H1 (cell line): ENCODE data around the gene KLHL26. TPM values are rescaled to one million over a fixed set of nuclear protein-coding genes. Genes with fewer than 3 reads are reported as not detected.

Experiments used
- CTCF ChIA-PET: fragments of 300-600 bp; sonication (Branson Sonifier 250); formaldehyde crosslinking; loops from one replicate; lab custom pipeline; 2021; ENCODE audit not compliant: partially characterized antibody; lab: Charles Lee
- POLR2A ChIA-PET: fragments of 300-600 bp; sonication (Branson Sonifier 250); formaldehyde crosslinking; loops from one replicate; lab custom pipeline; 2021; ENCODE audit warnings: inconsistent platforms; ENCODE audit not compliant: partially characterized antibody; lab: Charles Lee
- DNase-seq, 2 experiments: peaks; one replicate each; pipeline versions ENCODE4 v3.0.0 to v3.0.0-alpha.2; 2010 to 2022; ENCODE audit warnings: low spot score in 2 of 2, low read depth in 1 of 2, mixed read lengths in 1 of 2
- FAIRE-seq: peaks from 2 replicates; lab custom pipeline; 2011; peaks lifted over from hg19 to GRCh38; lab: Jason Lieb, UNC
- H2AFZ ChIP-seq: 2 replicates; pipeline ENCODE4 v1.8.1; 2012; ENCODE audit warnings: low read length, inconsistent platforms
- H2AK5ac ChIP-seq: 2 replicates; pipeline ENCODE4 v1.6.1; 2013; ENCODE audit warnings: low read depth, low read length
- H2BK120ac ChIP-seq: replicated peaks from 2 replicates; pipeline ENCODE3; 2013; ENCODE audit warnings: low read depth, low read length, inconsistent platforms
- H2BK12ac ChIP-seq: 2 replicates; pipeline ENCODE4 v1.6.1; 2013; ENCODE audit warnings: low read depth, low read length
- H2BK15ac ChIP-seq: 2 replicates; pipeline ENCODE4 v1.6.1; 2013; ENCODE audit warnings: low read length
- H2BK20ac ChIP-seq: 2 replicates; pipeline ENCODE4 v1.6.1; 2013; ENCODE audit warnings: low read length
- H2BK5ac ChIP-seq: 2 replicates; pipeline ENCODE4 v1.6.1; 2013; ENCODE audit warnings: low read depth, low read length
- H3K14ac ChIP-seq: 2 replicates; pipeline ENCODE4 v1.6.1; 2013; ENCODE audit warnings: inconsistent platforms; ENCODE audit not compliant: insufficient read length
- H3K18ac ChIP-seq: 2 replicates; pipeline ENCODE4 v1.6.1; 2013; ENCODE audit warnings: low read length; ENCODE audit errors: extremely low read depth
- H3K23ac ChIP-seq: 2 replicates; pipeline ENCODE4 v1.6.1; 2013; ENCODE audit warnings: inconsistent platforms; ENCODE audit not compliant: insufficient read length
- H3K23me2 ChIP-seq: 2 replicates; pipeline ENCODE4 v1.6.1; 2013; ENCODE audit warnings: low read depth, low read length
- H3K27ac ChIP-seq: 2 replicates; pipeline ENCODE4 v1.6.1; 2011; ENCODE audit warnings: low read depth, low read length, inconsistent platforms
- H3K27me3 ChIP-seq, 4 experiments: replicated peaks in 1 of 4; 1 replicate in 1 of 4; 2 replicates in 3 of 4; pipeline versions ENCODE4 v1.6.1 to v1.8.1; 2011 to 2013; ENCODE audit warnings: low read length in 3 of 4, mild to moderate bottlenecking in 3 of 4, inconsistent platforms in 2 of 4, mixed read lengths in 2 of 4, moderate library complexity in 1 of 4; ENCODE audit not compliant: control insufficient read depth in 3 of 4, insufficient read depth in 3 of 4; ENCODE audit errors: extremely low read depth in 1 of 4
- H3K36me3 ChIP-seq, 4 experiments: 2 replicates each; pipeline versions ENCODE4 v1.6.1 to v1.8.1; 2011 to 2013; ENCODE audit warnings: mild to moderate bottlenecking in 4 of 4, low read length in 3 of 4, moderate library complexity in 2 of 4, control low read depth in 1 of 4, inconsistent platforms in 1 of 4; ENCODE audit not compliant: insufficient read depth in 4 of 4, control insufficient read depth in 2 of 4
- H3K4ac ChIP-seq: replicated peaks from 2 replicates; pipeline ENCODE3; 2013; ENCODE audit warnings: low read length, low read depth, mixed read lengths, inconsistent platforms; ENCODE audit not compliant: insufficient read length
- H3K4me1 ChIP-seq, 4 experiments: replicated peaks in 1 of 4; 1 replicate in 1 of 4; 2 replicates in 3 of 4; pipeline versions ENCODE4 v1.6.1 to v1.8.1; 2011 to 2013; ENCODE audit warnings: low read length in 3 of 4, inconsistent platforms in 2 of 4, mixed read lengths in 1 of 4; ENCODE audit not compliant: insufficient read depth in 4 of 4, control insufficient read depth in 3 of 4
- H3K4me2 ChIP-seq, 2 experiments: 2 replicates each; pipeline versions ENCODE4 v1.6.1 to v1.8.1; 2011 to 2013; ENCODE audit warnings: low read depth in 2 of 2, low read length in 2 of 2, control low read depth in 1 of 2, inconsistent platforms in 1 of 2, mild to moderate bottlenecking in 1 of 2; ENCODE audit not compliant: insufficient read depth in 1 of 2
- H3K4me3 ChIP-seq, 4 experiments: fragments of 200-600, 300-600 bp in 1 of 4; sonication (generic), shearing (Covaris generic), sonication (Bioruptor Twin) in 1 of 4; 2 replicates each; pipeline versions ENCODE4 v1.5.1 to v1.8.1; 2011 to 2016; ENCODE audit warnings: low read length in 4 of 4, low read depth in 3 of 4, control low read depth in 2 of 4, inconsistent platforms in 2 of 4, mild to moderate bottlenecking in 2 of 4, mixed read lengths in 1 of 4, moderate library complexity in 1 of 4; ENCODE audit not compliant: insufficient read depth in 2 of 4; ENCODE audit errors: extremely low read depth in 1 of 4
- H3K56ac ChIP-seq: replicated peaks from 2 replicates; pipeline ENCODE3; 2013; ENCODE audit warnings: low read depth, mild to moderate bottlenecking, mixed read lengths, low read length, inconsistent platforms; ENCODE audit not compliant: insufficient read length
- H3K79me1 ChIP-seq: 2 replicates; pipeline ENCODE4 v1.6.1; 2013; ENCODE audit warnings: low read depth, low read length, control low read depth
- H3K79me2 ChIP-seq, 2 experiments: 2 replicates each; pipeline versions ENCODE4 v1.6.1 to v1.8.1; 2012 to 2013; ENCODE audit warnings: low read length in 2 of 2, mild to moderate bottlenecking in 2 of 2, inconsistent platforms in 1 of 2; ENCODE audit not compliant: insufficient read depth in 2 of 2, control insufficient read depth in 1 of 2
- H3K9ac ChIP-seq, 4 experiments: replicated peaks in 1 of 4; 1 replicate in 1 of 4; 2 replicates in 3 of 4; pipeline versions ENCODE4 v1.6.1 to v1.8.1; 2011 to 2013; ENCODE audit warnings: low read depth in 3 of 4, low read length in 3 of 4, control low read depth in 2 of 4, mild to moderate bottlenecking in 2 of 4, moderate library complexity in 2 of 4, inconsistent platforms in 1 of 4; ENCODE audit errors: extremely low read depth in 1 of 4
- H3K9me3 ChIP-seq, 2 experiments: 2 replicates each; pipeline versions ENCODE4 v1.6.1 to v1.8.1; 2012 to 2013; ENCODE audit warnings: mild to moderate bottlenecking in 2 of 2, moderate library complexity in 2 of 2, control low read depth in 1 of 2, inconsistent platforms in 1 of 2, low read depth in 1 of 2, low read length in 1 of 2, mixed read lengths in 1 of 2; ENCODE audit not compliant: insufficient read depth in 2 of 2
- H4K20me1 ChIP-seq, 2 experiments: replicated peaks in 1 of 2; 2 replicates each; pipeline versions ENCODE3 to v1.8.1; 2011 to 2013; ENCODE audit warnings: inconsistent platforms in 2 of 2, low read length in 2 of 2, mild to moderate bottlenecking in 1 of 2; ENCODE audit not compliant: insufficient read depth in 2 of 2, control insufficient read depth in 1 of 2
- H4K5ac ChIP-seq: 2 replicates; pipeline ENCODE4 v1.6.1; 2013; ENCODE audit warnings: low read length, low read depth, mixed read lengths, inconsistent platforms; ENCODE audit not compliant: insufficient read length
- H4K8ac ChIP-seq: 2 replicates; pipeline ENCODE4 v1.8.0; 2013; ENCODE audit warnings: mild to moderate bottlenecking, moderate library complexity, low read length, inconsistent platforms; ENCODE audit not compliant: insufficient read depth; ENCODE audit errors: extremely low read depth
- H4K91ac ChIP-seq: replicated peaks from 2 replicates; pipeline ENCODE3; 2013; ENCODE audit warnings: low read length, mixed read lengths, inconsistent platforms; ENCODE audit not compliant: insufficient read length
- CBX8 ChIP-seq: fragments of 300-800, 300-1000 bp; sonication (generic); IDR thresholded peaks from 2 replicates; pipeline ENCODE4 v1.7.1; 2016; ENCODE audit warnings: low read depth, low read length, borderline replicate concordance
- EZH2 ChIP-seq: fragments of 200-600 bp; sonication (generic); IDR thresholded peaks from 2 replicates; pipeline ENCODE4 v1.7.1; 2012; ENCODE audit warnings: low read depth, mild to moderate bottlenecking, moderate library complexity, low read length, inconsistent platforms; ENCODE audit not compliant: severe bottlenecking
- KDM4A ChIP-seq: IDR thresholded peaks from one replicate; pipeline ENCODE4 v1.7.1; 2012; ENCODE audit warnings: low read depth, mild to moderate bottlenecking, moderate library complexity, low read length, inconsistent platforms; ENCODE audit not compliant: severe bottlenecking
- KDM5A ChIP-seq: fragments of 200-600 bp; IDR thresholded peaks from 2 replicates; pipeline ENCODE4 v1.7.1; 2012; ENCODE audit warnings: mild to moderate bottlenecking, low read length, inconsistent platforms, mixed read lengths
- MAFK ChIP-seq: IDR thresholded peaks from 2 replicates; pipeline ENCODE4 v1.6.1; 2012; ENCODE audit warnings: low read depth, mild to moderate bottlenecking, improper control_type of control experiment, low read length
- RAD21 ChIP-seq, 2 experiments: IDR thresholded peaks in 1 of 2; conservative IDR thresholded peaks in 1 of 2; 2 replicates each; pipeline ENCODE4 v1.6.1; 2011; ENCODE audit warnings: low read depth in 2 of 2, low read length in 2 of 2, improper control_type of control experiment in 1 of 2, inconsistent platforms in 1 of 2, mild to moderate bottlenecking in 1 of 2, moderate library complexity in 1 of 2
- SAP30 ChIP-seq: fragments of 300-600 bp; sonication (generic); IDR thresholded peaks from 2 replicates; pipeline ENCODE4 v1.7.1; 2012; ENCODE audit warnings: low read length, moderate library complexity, mild to moderate bottlenecking, inconsistent platforms; ENCODE audit not compliant: insufficient read depth, insufficient replicate concordance
- SUZ12 ChIP-seq: fragments of 200-600 bp; sonication (generic); IDR thresholded peaks from 2 replicates; pipeline ENCODE4 v1.6.1; 2012; ENCODE audit warnings: mild to moderate bottlenecking, inconsistent platforms, low read length, moderate library complexity, mixed read lengths
- WGBS, 2 experiments: shearing (Covaris generic) in 1 of 2; methylation state at CpG; one replicate each; pipeline versions ENCODE4 v1.1.6 to v1.1.7; 2013 to 2015; ENCODE audit warnings: low lambda C conversion rate in 2 of 2, mixed read lengths in 2 of 2, inconsistent platforms in 1 of 2, low coverage in 1 of 2, missing lambda C conversion rate in 1 of 2; ENCODE audit not compliant: insufficient replicate concordance in 2 of 2, insufficient coverage in 1 of 2, insufficient read length in 1 of 2; ENCODE audit errors: extremely low coverage in 1 of 2, missing lambda C conversion rate in 1 of 2; 5-methylcytosine and 5-hydroxymethylcytosine counted together
- polyA plus RNA-seq, 7 experiments: library from polyadenylated mRNA; depleted of rRNA in 3 of 7; stranded (reverse) in 5 of 7; unstranded in 2 of 7; fragments of >200 nt in 5 of 7; fragments of 200-250 nt in 2 of 7; gene quantifications; 1 replicate in 5 of 7; 2 replicates in 1 of 7; 4 replicates in 1 of 7; pipeline versions ENCODE4 v1.2.1 to v1.2.3, GENCODE V29; 2011 to 2013; ENCODE audit warnings: missing spikeins in 2 of 7, mixed read lengths in 2 of 7
- total RNA-seq: library from RNA; stranded (reverse); fragmentation: NEBNext Ultra II Directional; extraction: Animal tissue kit (Norgen Biotek cat#: 25700); gene quantifications from 2 replicates; pipeline ENCODE4 v1.2.1, GENCODE V29; 2021

KLHL26 gene
- total and polyA plus RNA-seq, 2 of the 8 experiments (the other 6 are each of a cell fraction or from before 2014, with no cell fraction given) = 2.2 to 8.8 TPM

- 84% methylated on average over 14 of the region's 14 CpGs; no CpG with 5 or more reads in 1 of the 2 experiments for WGBS, 2 experiments
- Histone ChIP-seq H3K4me3 (no peak overlapping the region), H2AK5ac (no peak overlapping the region), H3K27me3 (no peaks in the 10 kb centered on the region), H4K8ac (no peak overlapping the region), H3K27ac (no peak overlapping the region), H3K18ac (no peak overlapping the region), H3K79me2 (no peaks in the 10 kb centered on the region), H2BK120ac (no peak overlapping the region), H4K20me1 (peaks cover 5 to 13% of the 10 kb centered on the region in 2 experiments), H2AFZ (no peak overlapping the region), H3K56ac (no peak overlapping the region), H4K5ac (no peak overlapping the region), H3K9ac (no peak overlapping the region), H2BK20ac (no peak overlapping the region), H3K9me3 (no peaks in the 10 kb centered on the region), H3K4ac (no peak overlapping the region), H2BK5ac (no peak overlapping the region), H3K4me2 (no peak overlapping the region), H2BK15ac (no peak overlapping the region), H4K91ac (no peak overlapping the region), H3K36me3 (peaks cover 0 to 16% (median 2%) of the 10 kb centered on the region in 4 experiments; a peak in 3 of 8 replicates), H2BK12ac (no peak overlapping the region), H3K79me1 (0 out of 2 replicates have a peak, but pooled peaks cover 3% of the 10 kb centered on the region), H3K4me1 (peaks cover 0 to 4% (median 3%) of the 10 kb centered on the region in 4 experiments; a peak in 2 of 7 replicates), H3K14ac (no peak overlapping the region), H3K23ac (no peak overlapping the region), H3K23me2 (no peaks in the 10 kb centered on the region)
- no peak for FAIRE-seq
- DNase-seq = no peak
- TF ChIP-seq MAFK = no peak
- TF ChIP-seq SAP30 = no peak
- no peak for TF ChIP-seq KDM5A
- TF ChIP-seq RAD21 (IDR thresholded peaks at IDR 0.05 in 1 of 2, conservative IDR thresholded peaks at IDR 0.05 in 1 of 2; ENCODE audit: low read depth in 2 of 2, low read length in 2 of 2) = no peak
- TF ChIP-seq KDM4A = no peak
- TF ChIP-seq SUZ12 = no peak
- no peak for TF ChIP-seq CBX8
- TF ChIP-seq EZH2 = no peak
- CTCF ChIA-PET = interaction anchor here (0.8 to 1.2 kb wide), 2 partner anchors 12 to 48 kb away, joined by 3 to 5 read pairs; no protein-coding TSS in a partner anchor
- POLR2A ChIA-PET = no interaction called here
These were observed 27.2 kb downstream of the KLHL26 start for GRCh38 chr19:18663940-18664530.
